ENCODE measurements around the gene CCDC33.

Gene CCDC33

DNA sequence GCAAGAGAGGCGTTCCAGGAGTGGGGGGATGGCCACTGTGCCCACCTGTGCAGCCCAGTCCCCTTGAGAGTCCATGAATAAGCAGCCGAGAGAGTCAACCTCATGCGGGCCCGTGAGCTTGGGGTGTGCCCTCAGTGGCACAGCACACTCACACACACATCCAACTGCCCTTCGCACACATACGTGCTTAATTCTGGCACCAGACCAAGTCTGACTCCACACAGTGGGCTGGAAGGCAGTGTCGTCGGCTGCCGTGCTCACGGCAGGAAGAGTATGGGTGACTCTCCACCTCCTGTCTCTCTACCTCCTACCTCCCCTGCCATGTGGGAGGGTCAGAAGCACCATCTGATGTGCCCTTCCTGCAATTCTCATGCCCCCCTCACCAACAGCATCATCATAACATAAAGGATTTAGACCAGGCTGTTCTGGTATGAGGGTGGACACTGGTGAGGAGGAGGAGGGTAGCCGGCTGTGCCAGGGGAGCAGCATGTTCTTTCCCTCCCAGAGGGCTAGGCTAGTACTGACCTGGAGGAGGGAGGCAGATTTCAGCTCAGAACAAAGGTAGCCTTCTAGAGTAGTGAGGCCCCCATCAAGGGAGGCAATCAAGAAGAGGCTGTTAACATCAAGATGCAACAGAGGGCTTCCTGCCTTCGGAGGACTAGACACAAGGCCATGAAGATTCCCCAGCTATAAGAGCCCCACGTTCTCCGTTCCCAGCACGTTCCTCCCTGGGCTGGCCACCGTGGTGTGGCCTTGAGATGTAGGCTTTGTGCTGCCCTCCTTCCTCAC is 28.3 kb upstream of the CCDC33 start:
- ChIA-PET CTCF (no interaction called here), POLR2A (ENCODE audit: low non-redundant PET) (no interaction called here)
- H3K27ac ChIP-seq = no peak overlapping the region
- no peak for DNase-seq (ENCODE audit: low spot score)
- TF ChIP-seq, protein P1, sequence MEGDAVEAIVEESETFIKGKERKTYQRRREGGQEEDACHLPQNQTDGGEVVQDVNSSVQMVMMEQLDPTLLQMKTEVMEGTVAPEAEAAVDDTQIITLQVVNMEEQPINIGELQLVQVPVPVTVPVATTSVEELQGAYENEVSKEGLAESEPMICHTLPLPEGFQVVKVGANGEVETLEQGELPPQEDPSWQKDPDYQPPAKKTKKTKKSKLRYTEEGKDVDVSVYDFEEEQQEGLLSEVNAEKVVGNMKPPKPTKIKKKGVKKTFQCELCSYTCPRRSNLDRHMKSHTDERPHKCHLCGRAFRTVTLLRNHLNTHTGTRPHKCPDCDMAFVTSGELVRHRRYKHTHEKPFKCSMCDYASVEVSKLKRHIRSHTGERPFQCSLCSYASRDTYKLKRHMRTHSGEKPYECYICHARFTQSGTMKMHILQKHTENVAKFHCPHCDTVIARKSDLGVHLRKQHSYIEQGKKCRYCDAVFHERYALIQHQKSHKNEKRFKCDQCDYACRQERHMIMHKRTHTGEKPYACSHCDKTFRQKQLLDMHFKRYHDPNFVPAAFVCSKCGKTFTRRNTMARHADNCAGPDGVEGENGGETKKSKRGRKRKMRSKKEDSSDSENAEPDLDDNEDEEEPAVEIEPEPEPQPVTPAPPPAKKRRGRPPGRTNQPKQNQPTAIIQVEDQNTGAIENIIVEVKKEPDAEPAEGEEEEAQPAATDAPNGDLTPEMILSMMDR (conservative IDR thresholded peaks at IDR 0.05; ENCODE audit: low read depth) = no peak

- ChIA-PET POLR2A (ENCODE audit: low non-redundant PET) (no interaction called here), CTCF (no interaction called here)
- no peak overlapping the region for H3K27ac ChIP-seq
- TF ChIP-seq, protein P1 (conservative IDR thresholded peaks at IDR 0.05; ENCODE audit: low read depth) = no peak
- no peak for DNase-seq (ENCODE audit: low spot score)
Measured at GRCh38 chr15:74208496-74208895, 27.6 kb upstream of the CCDC33 start.

GRCh38 chr15:74208901-74209559 is 27.1 kb upstream of the CCDC33 start:
- ChIA-PET CTCF (interaction anchor here (1.1 to 1.3 kb wide), 2 partner anchors 10 to 13 kb away, joined by 4 read pairs; no protein-coding TSS in a partner anchor), POLR2A (ENCODE audit: low non-redundant PET) (no interaction called here)
- no peak overlapping the region for H3K27ac ChIP-seq
- DNase-seq (ENCODE audit: low spot score) = no peak
- TF ChIP-seq, protein P1 (conservative IDR thresholded peaks at IDR 0.05; ENCODE audit: low read depth) = no peak

DNA sequence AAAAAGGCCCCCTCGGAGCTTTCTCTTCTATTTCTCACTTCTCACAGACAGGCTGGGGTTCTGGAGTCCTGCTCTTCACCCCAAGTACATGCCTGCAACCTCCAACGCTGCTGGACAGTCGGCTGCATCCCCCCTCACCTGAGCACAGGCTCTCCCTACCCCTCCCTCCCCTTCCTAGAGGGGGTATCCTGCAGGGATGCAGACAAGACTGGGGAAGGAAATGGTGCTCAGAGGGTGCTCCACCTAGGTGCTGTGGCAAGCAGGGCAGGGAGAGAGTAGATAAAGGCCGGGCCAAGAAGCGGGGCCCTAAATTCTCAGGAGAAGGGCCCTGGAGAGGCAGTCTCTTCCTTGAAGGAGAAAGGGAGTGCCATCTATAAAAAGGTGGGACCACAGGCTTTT is 26.6 kb upstream of the CCDC33 start:
- ChIA-PET POLR2A (ENCODE audit: low non-redundant PET) (no interaction called here), CTCF (interaction anchor here (1.1 to 1.3 kb wide), 2 partner anchors 10 to 13 kb away, joined by 4 read pairs; no protein-coding TSS in a partner anchor)
- H3K27ac ChIP-seq = no peak overlapping the region
- no peak for DNase-seq (ENCODE audit: low spot score)
- TF ChIP-seq, protein P1 (conservative IDR thresholded peaks at IDR 0.05; ENCODE audit: low read depth) = no peak

- no peak overlapping the region for H3K27ac ChIP-seq
- POLR2A ChIA-PET (ENCODE audit: low non-redundant PET) = no interaction called here
- CTCF ChIA-PET = interaction anchor here (1.1 to 1.3 kb wide), 2 partner anchors 11 to 14 kb away, joined by 4 read pairs; no protein-coding TSS in a partner anchor
Measured at GRCh38 chr15:74209997-74210671, 26.0 kb upstream of the CCDC33 start.

DNA sequence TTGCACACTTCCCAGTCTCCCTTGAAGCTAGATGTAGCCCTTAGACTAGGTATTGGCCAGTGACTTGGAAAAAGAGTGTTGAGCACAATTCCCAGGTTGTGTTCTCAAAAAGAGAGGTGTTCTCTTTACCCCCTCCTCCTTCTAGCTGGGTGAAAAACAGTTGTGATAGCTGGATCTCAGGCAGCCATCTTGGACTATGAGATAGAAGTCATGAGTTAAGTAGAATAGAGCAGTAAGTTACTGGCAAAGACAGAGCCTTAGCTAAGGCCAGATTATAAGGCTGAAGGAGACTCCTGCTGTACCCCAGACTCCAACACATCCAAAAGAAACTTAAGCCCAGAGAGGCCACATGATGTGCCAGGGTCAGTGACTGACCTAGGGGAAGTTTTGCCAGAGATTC is 25.4 kb upstream of the CCDC33 start:
- CTCF ChIA-PET = interaction anchor here (0.5 kb wide), 1 partner anchor 259 kb away, joined by 3 read pairs; no protein-coding TSS in a partner anchor
- POLR2A ChIA-PET (ENCODE audit: low non-redundant PET) = no interaction called here
- no peak for DNase-seq (ENCODE audit: low spot score)
- H3K27ac ChIP-seq = no peak overlapping the region
- TF ChIP-seq, protein P1 (conservative IDR thresholded peaks at IDR 0.05; ENCODE audit: low read depth) = no peak

More at GRCh38 chr15:74209997-74210671, 26.0 kb upstream of the CCDC33 start:
- no peak for DNase-seq (ENCODE audit: low spot score)
- TF ChIP-seq, protein P1 (conservative IDR thresholded peaks at IDR 0.05; ENCODE audit: low read depth) = no peak

All from RWPE1 (cell line).